ENCODE results near the gene HNF1B. TPM values are rescaled to one million over a fixed set of nuclear protein-coding genes. Genes with fewer than 3 reads are reported as not detected.
A peak's percentile ranks its signal among the peaks of the same experiment; 100 is the strongest.

Gene HNF1B
- total RNA-seq, 1 donor from 2014 or later = 0.13 TPM

DNA sequence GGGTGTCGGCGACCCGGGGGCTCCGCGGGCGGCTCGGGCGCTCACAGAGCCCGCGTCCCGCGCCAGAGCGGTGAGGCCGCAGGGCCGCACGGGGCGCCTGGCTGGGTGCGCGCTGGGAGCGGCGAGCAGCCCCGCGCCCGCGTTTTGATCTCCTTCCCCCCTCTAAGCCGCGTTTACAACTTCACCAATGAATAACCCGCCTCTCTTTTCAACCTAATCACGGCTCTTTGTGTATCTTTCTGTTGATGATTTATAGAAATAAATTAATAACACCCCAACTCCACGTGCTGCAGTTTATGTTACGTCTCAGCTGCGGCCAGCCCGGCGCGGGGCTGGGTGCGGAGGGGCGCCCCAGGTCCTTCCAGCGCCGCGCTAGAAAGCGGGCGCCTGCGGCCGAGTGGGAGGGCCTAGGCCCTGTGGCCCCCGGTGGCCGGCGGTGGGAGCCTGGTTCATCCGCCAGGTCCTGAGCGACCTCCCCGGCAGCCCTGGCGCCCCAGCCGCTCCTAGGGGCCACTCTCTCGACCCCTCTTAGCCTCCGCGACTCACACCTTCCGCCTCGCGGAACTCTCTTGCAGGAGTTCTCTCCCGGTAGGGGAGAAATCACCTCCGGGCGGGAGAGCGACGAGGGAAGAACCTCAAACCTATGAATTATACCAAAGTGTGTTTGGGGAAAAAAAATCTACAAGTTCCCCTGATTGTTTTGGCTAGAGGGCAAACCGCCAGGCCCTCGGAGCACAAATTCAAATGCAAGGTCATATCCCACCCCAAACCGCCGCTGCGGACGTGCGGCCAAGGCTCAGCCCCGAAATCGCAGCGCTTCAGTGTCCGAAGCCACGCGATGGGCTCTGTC lies 1.9 kb downstream of the HNF1B start:
- Mint-ChIP-seq H3K27me3 (ENCODE audit: unreplicated experiment) (peaks cover 17% of the 10 kb centered on the region), H3K4me1 (ENCODE audit: unreplicated experiment) (peaks cover 5% of the 10 kb centered on the region), H3K4me3 (ENCODE audit: unreplicated experiment) (peak overlapping the region; percentile 59), H3K36me3 (ENCODE audit: low read depth, unreplicated experiment) (no peaks in the 10 kb centered on the region), H3K27ac (ENCODE audit: unreplicated experiment) (no peak overlapping the region), H3K9me3 (ENCODE audit: unreplicated experiment) (no peaks in the 10 kb centered on the region)
- peak; percentile 23 for DNase-seq (ENCODE audit: low spot score)
- TF ChIP-seq, protein P1, sequence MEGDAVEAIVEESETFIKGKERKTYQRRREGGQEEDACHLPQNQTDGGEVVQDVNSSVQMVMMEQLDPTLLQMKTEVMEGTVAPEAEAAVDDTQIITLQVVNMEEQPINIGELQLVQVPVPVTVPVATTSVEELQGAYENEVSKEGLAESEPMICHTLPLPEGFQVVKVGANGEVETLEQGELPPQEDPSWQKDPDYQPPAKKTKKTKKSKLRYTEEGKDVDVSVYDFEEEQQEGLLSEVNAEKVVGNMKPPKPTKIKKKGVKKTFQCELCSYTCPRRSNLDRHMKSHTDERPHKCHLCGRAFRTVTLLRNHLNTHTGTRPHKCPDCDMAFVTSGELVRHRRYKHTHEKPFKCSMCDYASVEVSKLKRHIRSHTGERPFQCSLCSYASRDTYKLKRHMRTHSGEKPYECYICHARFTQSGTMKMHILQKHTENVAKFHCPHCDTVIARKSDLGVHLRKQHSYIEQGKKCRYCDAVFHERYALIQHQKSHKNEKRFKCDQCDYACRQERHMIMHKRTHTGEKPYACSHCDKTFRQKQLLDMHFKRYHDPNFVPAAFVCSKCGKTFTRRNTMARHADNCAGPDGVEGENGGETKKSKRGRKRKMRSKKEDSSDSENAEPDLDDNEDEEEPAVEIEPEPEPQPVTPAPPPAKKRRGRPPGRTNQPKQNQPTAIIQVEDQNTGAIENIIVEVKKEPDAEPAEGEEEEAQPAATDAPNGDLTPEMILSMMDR (IDR thresholded peaks at IDR 0.05; ENCODE audit: unreplicated experiment) = no peak

- TF ChIP-seq, protein P1 (IDR thresholded peaks at IDR 0.05; ENCODE audit: unreplicated experiment) = no peak
- Mint-ChIP-seq H3K4me3 (ENCODE audit: unreplicated experiment) (no peak overlapping the region), H3K36me3 (ENCODE audit: low read depth, unreplicated experiment) (no peaks in the 10 kb centered on the region), H3K9me3 (ENCODE audit: unreplicated experiment) (no peaks in the 10 kb centered on the region), H3K27me3 (ENCODE audit: unreplicated experiment) (peaks cover 17% of the 10 kb centered on the region), H3K27ac (ENCODE audit: unreplicated experiment) (no peak overlapping the region), H3K4me1 (ENCODE audit: unreplicated experiment) (peaks cover 5% of the 10 kb centered on the region)
- DNase-seq (ENCODE audit: low spot score) = peak; percentile 33
Observed at GRCh38 chr17:37742116-37742761, 2.6 kb downstream of the HNF1B start.

DNA sequence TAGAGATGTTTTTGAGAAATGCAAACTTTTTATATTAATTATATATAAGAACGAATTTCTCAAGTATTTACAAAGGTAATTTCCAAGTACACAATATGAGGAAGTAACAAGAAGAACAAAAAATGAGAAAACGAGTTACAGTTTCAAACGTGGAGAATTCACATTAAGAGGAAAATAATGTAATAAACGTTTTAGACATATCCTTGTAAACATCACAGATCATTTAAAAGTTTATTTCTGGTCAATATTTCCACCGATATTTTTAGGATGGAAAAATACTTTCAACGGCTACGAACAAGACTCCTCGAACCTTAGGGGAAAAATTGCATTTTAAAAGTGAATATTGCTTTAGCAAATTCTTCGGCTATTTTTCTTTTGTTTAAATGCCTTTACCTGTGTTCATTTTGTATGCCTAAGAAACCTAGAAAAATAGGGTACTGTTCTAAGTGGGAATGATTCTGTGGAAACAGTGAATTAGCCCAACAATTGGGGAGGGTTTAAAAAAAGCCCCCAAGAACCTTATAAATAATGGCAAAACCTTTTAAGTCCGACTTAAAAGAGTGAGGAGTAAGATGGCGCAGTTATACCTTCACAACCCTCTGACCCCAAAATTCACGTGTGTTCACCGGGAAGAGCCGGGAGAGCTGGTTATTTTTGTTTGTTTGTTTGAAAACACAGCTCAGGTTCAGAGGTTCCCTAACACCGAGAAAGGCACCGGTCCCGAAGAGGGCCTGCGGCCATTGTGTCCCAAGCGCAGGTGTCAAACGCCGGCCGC lies 3.3 kb downstream of the HNF1B start:
- H3K9me3 Mint-ChIP-seq (ENCODE audit: unreplicated experiment) = no peaks in the 10 kb centered on the region
- H3K4me1 Mint-ChIP-seq (ENCODE audit: unreplicated experiment) = peaks cover 5% of the 10 kb centered on the region
- no peaks in the 10 kb centered on the region for H3K36me3 Mint-ChIP-seq (ENCODE audit: low read depth, unreplicated experiment)
- peaks cover 13% of the 10 kb centered on the region for H3K27me3 Mint-ChIP-seq (ENCODE audit: unreplicated experiment)
- TF ChIP-seq, protein P1 (IDR thresholded peaks at IDR 0.05; ENCODE audit: unreplicated experiment) = no peak
- no peak for DNase-seq (ENCODE audit: low spot score)
- H3K27ac Mint-ChIP-seq (ENCODE audit: unreplicated experiment) = no peak overlapping the region
- H3K4me3 Mint-ChIP-seq (ENCODE audit: unreplicated experiment) = peak overlapping the region; percentile 56

- Mint-ChIP-seq H3K27me3 (ENCODE audit: unreplicated experiment) (peaks cover 11% of the 10 kb centered on the region), H3K9me3 (ENCODE audit: unreplicated experiment) (no peaks in the 10 kb centered on the region), H3K4me1 (ENCODE audit: unreplicated experiment) (peaks cover 5% of the 10 kb centered on the region), H3K27ac (ENCODE audit: unreplicated experiment) (no peak overlapping the region), H3K36me3 (ENCODE audit: low read depth, unreplicated experiment) (no peaks in the 10 kb centered on the region), H3K4me3 (ENCODE audit: unreplicated experiment) (no peak overlapping the region)
- TF ChIP-seq, protein P1 (IDR thresholded peaks at IDR 0.05; ENCODE audit: unreplicated experiment) = no peak
- DNase-seq (ENCODE audit: low spot score) = no peak
Observed at GRCh38 chr17:37740915-37741314, 3.9 kb downstream of the HNF1B start.

Data from endothelial cell (in vitro differentiated cells).